WTC11 (cell line): ENCODE data around the gene ITGA8. TPM values are rescaled to one million over a fixed set of nuclear protein-coding genes. Genes with fewer than 3 reads are reported as not detected.

ENCODE experiments used
- ATAC-seq: fragments of 200-7000 bp; cut with Tn5 transposase; 2 replicates; pipeline ENCODE4 v1.10.0; 2021; ENCODE audit warnings: mild to moderate bottlenecking, moderate library complexity
- CTCF ChIA-PET: fragments of 300-600 bp; sonication (Branson Sonifier 250); formaldehyde crosslinking; loops from one replicate; lab custom pipeline; 2021; ENCODE audit warnings: antibody characterized with exemption; lab: Charles Lee
- POLR2A ChIA-PET: fragments of 350-600 bp; sonication (Branson Sonifier 250); formaldehyde crosslinking; loops from one replicate; lab custom pipeline; 2021; ENCODE audit warnings: antibody characterized with exemption; lab: Charles Lee
- DNase-seq: peaks from one replicate; pipeline ENCODE4 v3.0.0; 2021; ENCODE audit warnings: low spot score
- H3K27ac Mint-ChIP-seq: 2 replicates; pipeline ENCODE4 v1.8.0; 2021; ENCODE audit warnings: mixed read lengths
- H3K27me3 Mint-ChIP-seq: 2 replicates; pipeline ENCODE4 v1.8.0; 2021; ENCODE audit warnings: low read depth, mild to moderate bottlenecking, moderate library complexity, mixed read lengths
- H3K36me3 Mint-ChIP-seq: 2 replicates; pipeline ENCODE4 v1.8.0; 2021; ENCODE audit warnings: mixed read lengths
- H3K4me1 Mint-ChIP-seq: 2 replicates; pipeline ENCODE4 v1.8.0; 2022; ENCODE audit warnings: mixed read lengths
- H3K4me3 Mint-ChIP-seq: 2 replicates; pipeline ENCODE4 v1.8.0; 2021; ENCODE audit warnings: mild to moderate bottlenecking, moderate library complexity, mixed read lengths
- H3K9me3 Mint-ChIP-seq: 2 replicates; pipeline ENCODE4 v1.8.0; 2021; ENCODE audit warnings: mixed read lengths
- ATF1 ChIP-seq: sonication (generic); formaldehyde crosslinking; IDR thresholded peaks from 2 replicates; pipeline ENCODE4 v1.8.1; 2023; ENCODE audit warnings: mild to moderate bottlenecking, moderate library complexity, missing genetic modification reagents
- ATF3 ChIP-seq: sonication (generic); formaldehyde crosslinking; conservative IDR thresholded peaks from 2 replicates; pipeline ENCODE4 v1.8.1; 2022; ENCODE audit warnings: mild to moderate bottlenecking, missing genetic modification reagents
- ELF4 ChIP-seq: sonication (generic); formaldehyde crosslinking; IDR thresholded peaks from 2 replicates; pipeline ENCODE4 v1.8.1; 2022; ENCODE audit warnings: low read depth, mild to moderate bottlenecking, moderate library complexity, missing genetic modification reagents
- FOXP1 ChIP-seq: sonication (generic); formaldehyde crosslinking; IDR thresholded peaks from 2 replicates; pipeline ENCODE4 v1.8.0; 2022; ENCODE audit warnings: missing genetic modification reagents, mild to moderate bottlenecking, moderate library complexity, borderline replicate concordance
- NR2C2 ChIP-seq: sonication (generic); formaldehyde crosslinking; IDR thresholded peaks from 2 replicates; pipeline ENCODE4 v1.8.0; 2022; ENCODE audit warnings: mild to moderate bottlenecking, missing genetic modification reagents
- RORB ChIP-seq: fragments of 250-450 bp; sonication (Bioruptor Pico); IDR thresholded peaks from 2 replicates; pipeline ENCODE4 v1.9.0; 2021; ENCODE audit warnings: mild to moderate bottlenecking
- TP53 ChIP-seq: sonication (generic); formaldehyde crosslinking; IDR thresholded peaks from 2 replicates; pipeline ENCODE4 v1.8.1; 2023; ENCODE audit warnings: mild to moderate bottlenecking, missing genetic modification reagents
- USF1 ChIP-seq: sonication (generic); formaldehyde crosslinking; IDR thresholded peaks from 2 replicates; pipeline ENCODE4 v1.8.0; 2022; ENCODE audit warnings: mild to moderate bottlenecking, missing genetic modification reagents
- ZMAT4 ChIP-seq: fragments of 250-450 bp; sonication (Bioruptor Pico); IDR thresholded peaks from 2 replicates; pipeline ENCODE4 v1.9.0; 2021; ENCODE audit warnings: mild to moderate bottlenecking
- ZNF121 ChIP-seq: sonication (generic); formaldehyde crosslinking; IDR thresholded peaks from 2 replicates; pipeline ENCODE4 v1.8.0; 2023; ENCODE audit warnings: missing genetic modification reagents
- ZNF138 ChIP-seq: sonication (generic); formaldehyde crosslinking; conservative IDR thresholded peaks from 2 replicates; pipeline ENCODE4 v1.8.1; 2022; ENCODE audit warnings: mild to moderate bottlenecking, moderate library complexity, missing genetic modification reagents
- ZNF263 ChIP-seq: sonication (generic); formaldehyde crosslinking; IDR thresholded peaks from 2 replicates; pipeline ENCODE4 v1.8.1; 2022; ENCODE audit warnings: low read depth, mild to moderate bottlenecking, moderate library complexity, missing genetic modification reagents
- ZNF317 ChIP-seq: sonication (generic); formaldehyde crosslinking; IDR thresholded peaks from 2 replicates; pipeline ENCODE4 v1.8.1; 2023; ENCODE audit warnings: low read depth, mild to moderate bottlenecking, moderate library complexity, missing genetic modification reagents, borderline replicate concordance
- ZNF396 ChIP-seq: fragments of 250-450 bp; sonication (Bioruptor Pico); IDR thresholded peaks from 2 replicates; pipeline ENCODE4 v1.8.0; 2021; ENCODE audit warnings: mild to moderate bottlenecking, moderate library complexity, borderline replicate concordance
- ZNF423 ChIP-seq: fragments of 250-450 bp; sonication (Bioruptor Pico); IDR thresholded peaks from 2 replicates; pipeline ENCODE4 v2.1.2; 2022; ENCODE audit warnings: mild to moderate bottlenecking, moderate library complexity
- ZSCAN18 ChIP-seq: fragments of 250-450 bp; sonication (Bioruptor Pico); IDR thresholded peaks from 2 replicates; pipeline ENCODE4 v2.1.2; 2022; ENCODE audit warnings: mild to moderate bottlenecking, moderate library complexity
- total RNA-seq: library from RNA; stranded (reverse); gene quantifications from 3 replicates; pipeline ENCODE4 v1.2.3, GENCODE V29; 2021
- TF ChIP-seq, protein P1 (sequence below): fragments of 250-450 bp; sonication (Bioruptor Pico); IDR thresholded peaks from 2 replicates; pipeline ENCODE4 v1.9.0; 2021; ENCODE audit warnings: mild to moderate bottlenecking, borderline replicate concordance
- TF ChIP-seq, protein P2 (sequence below): sonication (generic); formaldehyde crosslinking; IDR thresholded peaks from 2 replicates; pipeline ENCODE4 v1.8.0; 2022; ENCODE audit warnings: mild to moderate bottlenecking, missing genetic modification reagents
- TF ChIP-seq, protein P3 (sequence below): sonication (generic); formaldehyde crosslinking; IDR thresholded peaks from 2 replicates; pipeline ENCODE4 v1.8.1; 2022; ENCODE audit warnings: low read depth, mild to moderate bottlenecking, moderate library complexity, missing genetic modification reagents, borderline replicate concordance

The ITGA8 gene
- total RNA-seq, 1 experiment from 2014 or later: not detected

DNA sequence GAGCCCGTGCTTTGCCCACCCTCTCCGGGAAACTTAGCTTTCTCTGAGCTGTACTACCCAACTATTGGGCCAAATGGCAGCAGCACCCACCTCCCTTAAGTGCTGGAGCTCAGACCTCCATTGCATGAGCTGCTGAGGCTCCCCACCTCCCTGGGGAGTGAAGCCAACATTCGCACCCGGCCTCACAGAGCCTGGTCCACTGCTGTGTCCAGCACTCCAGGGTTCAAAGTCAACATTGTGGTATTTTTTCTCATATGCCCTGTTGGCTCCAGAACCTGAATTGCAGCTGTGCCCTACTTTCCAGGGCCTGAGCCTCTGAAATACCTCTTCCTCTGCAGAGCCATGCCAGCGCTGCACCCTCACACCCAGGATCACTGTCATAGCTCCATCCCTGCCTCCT is 29.7 kb downstream of the ITGA8 start:
- POLR2A ChIA-PET: no interaction called here
- Mint-ChIP-seq H3K4me3 (no peak overlapping the region), H3K27ac (no peak overlapping the region), H3K9me3 (no peaks in the 10 kb centered on the region), H3K27me3 (no peaks in the 10 kb centered on the region), H3K4me1 (no peaks in the 10 kb centered on the region), H3K36me3 (no peaks in the 10 kb centered on the region)
- TF ChIP-seq ZNF317 (CRISPR knock-in tag) (no peak), NR2C2 (CRISPR knock-in tag) (no peak), ZNF263 (CRISPR knock-in tag) (no peak), ATF3 (CRISPR knock-in tag) (no peak), USF1 (CRISPR knock-in tag) (no peak), ZNF423 (CRISPR knock-in tag) (no peak)
- TF ChIP-seq, protein P1, sequence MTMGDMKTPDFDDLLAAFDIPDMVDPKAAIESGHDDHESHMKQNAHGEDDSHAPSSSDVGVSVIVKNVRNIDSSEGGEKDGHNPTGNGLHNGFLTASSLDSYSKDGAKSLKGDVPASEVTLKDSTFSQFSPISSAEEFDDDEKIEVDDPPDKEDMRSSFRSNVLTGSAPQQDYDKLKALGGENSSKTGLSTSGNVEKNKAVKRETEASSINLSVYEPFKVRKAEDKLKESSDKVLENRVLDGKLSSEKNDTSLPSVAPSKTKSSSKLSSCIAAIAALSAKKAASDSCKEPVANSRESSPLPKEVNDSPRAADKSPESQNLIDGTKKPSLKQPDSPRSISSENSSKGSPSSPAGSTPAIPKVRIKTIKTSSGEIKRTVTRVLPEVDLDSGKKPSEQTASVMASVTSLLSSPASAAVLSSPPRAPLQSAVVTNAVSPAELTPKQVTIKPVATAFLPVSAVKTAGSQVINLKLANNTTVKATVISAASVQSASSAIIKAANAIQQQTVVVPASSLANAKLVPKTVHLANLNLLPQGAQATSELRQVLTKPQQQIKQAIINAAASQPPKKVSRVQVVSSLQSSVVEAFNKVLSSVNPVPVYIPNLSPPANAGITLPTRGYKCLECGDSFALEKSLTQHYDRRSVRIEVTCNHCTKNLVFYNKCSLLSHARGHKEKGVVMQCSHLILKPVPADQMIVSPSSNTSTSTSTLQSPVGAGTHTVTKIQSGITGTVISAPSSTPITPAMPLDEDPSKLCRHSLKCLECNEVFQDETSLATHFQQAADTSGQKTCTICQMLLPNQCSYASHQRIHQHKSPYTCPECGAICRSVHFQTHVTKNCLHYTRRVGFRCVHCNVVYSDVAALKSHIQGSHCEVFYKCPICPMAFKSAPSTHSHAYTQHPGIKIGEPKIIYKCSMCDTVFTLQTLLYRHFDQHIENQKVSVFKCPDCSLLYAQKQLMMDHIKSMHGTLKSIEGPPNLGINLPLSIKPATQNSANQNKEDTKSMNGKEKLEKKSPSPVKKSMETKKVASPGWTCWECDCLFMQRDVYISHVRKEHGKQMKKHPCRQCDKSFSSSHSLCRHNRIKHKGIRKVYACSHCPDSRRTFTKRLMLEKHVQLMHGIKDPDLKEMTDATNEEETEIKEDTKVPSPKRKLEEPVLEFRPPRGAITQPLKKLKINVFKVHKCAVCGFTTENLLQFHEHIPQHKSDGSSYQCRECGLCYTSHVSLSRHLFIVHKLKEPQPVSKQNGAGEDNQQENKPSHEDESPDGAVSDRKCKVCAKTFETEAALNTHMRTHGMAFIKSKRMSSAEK (CRISPR knock-in tag): no peak
- TF ChIP-seq, protein P2, sequence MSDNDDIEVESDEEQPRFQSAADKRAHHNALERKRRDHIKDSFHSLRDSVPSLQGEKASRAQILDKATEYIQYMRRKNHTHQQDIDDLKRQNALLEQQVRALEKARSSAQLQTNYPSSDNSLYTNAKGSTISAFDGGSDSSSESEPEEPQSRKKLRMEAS: no peak
- TF ChIP-seq, protein P3, sequence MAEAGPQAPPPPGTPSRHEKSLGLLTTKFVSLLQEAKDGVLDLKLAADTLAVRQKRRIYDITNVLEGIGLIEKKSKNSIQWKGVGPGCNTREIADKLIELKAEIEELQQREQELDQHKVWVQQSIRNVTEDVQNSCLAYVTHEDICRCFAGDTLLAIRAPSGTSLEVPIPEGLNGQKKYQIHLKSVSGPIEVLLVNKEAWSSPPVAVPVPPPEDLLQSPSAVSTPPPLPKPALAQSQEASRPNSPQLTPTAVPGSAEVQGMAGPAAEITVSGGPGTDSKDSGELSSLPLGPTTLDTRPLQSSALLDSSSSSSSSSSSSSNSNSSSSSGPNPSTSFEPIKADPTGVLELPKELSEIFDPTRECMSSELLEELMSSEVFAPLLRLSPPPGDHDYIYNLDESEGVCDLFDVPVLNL (CRISPR knock-in tag): no peak
- CTCF ChIA-PET: interaction anchor here (1.3 kb wide), 1 partner anchor 30 kb away, joined by 3 read pairs; the partner anchor contains the start of gene ITGA8
- DNase-seq (no peak), ATAC-seq (no peak)

GRCh38 chr10:15684768-15685167 is 35.0 kb downstream of the ITGA8 start:
- Mint-ChIP-seq H3K4me1 (no peaks in the 10 kb centered on the region; the same call in 1 of the 2 replicates), H3K9me3 (no peaks in the 10 kb centered on the region), H3K36me3 (no peaks in the 10 kb centered on the region), H3K27me3 (no peaks in the 10 kb centered on the region), H3K4me3 (no peak overlapping the region), H3K27ac (no peak overlapping the region)
- no peak for TF ChIP-seq ZNF396 (CRISPR knock-in tag)
- no peak for TF ChIP-seq TP53
- TF ChIP-seq ELF4 (CRISPR knock-in tag): no peak
- no peak for TF ChIP-seq ATF1 (CRISPR knock-in tag)
- no peak for TF ChIP-seq FOXP1 (CRISPR knock-in tag)
- TF ChIP-seq RORB (CRISPR knock-in tag): no peak
- no peak for TF ChIP-seq ZNF138 (CRISPR knock-in tag)
- TF ChIP-seq ZMAT4 (CRISPR knock-in tag): no peak
- no peak for TF ChIP-seq ZNF121 (CRISPR knock-in tag)
- no peak for TF ChIP-seq ZSCAN18 (CRISPR knock-in tag)
- TF ChIP-seq ATF3 (CRISPR knock-in tag): no peak
- POLR2A ChIA-PET: interaction anchor here (0.7 kb wide), 1 partner anchor 45 kb away, joined by 3 read pairs; no protein-coding TSS in a partner anchor
- ATAC-seq (no peak), DNase-seq (no peak)
- CTCF ChIA-PET: interaction anchor here (0.6 to 1.6 kb wide), 5 partner anchors 11 to 99 kb away, joined by 3 to 4 read pairs (median 3); partner anchors contain the start of gene ITGA8
